Neural progenitor cell (in vitro differentiated cells): Measurements from ENCODE around the gene ATPAF2. TPM values are rescaled to one million over a fixed set of nuclear protein-coding genes. Genes with fewer than 3 reads are reported as not detected.

Experiments used
- DNase-seq: peaks from one replicate; pipeline ENCODE4 v3.0.0-alpha.2; 2016; ENCODE audit warnings: low spot score
- H2AFZ ChIP-seq: fragments of 200-600 bp; sonication (generic); replicated peaks from 2 replicates; pipeline ENCODE4 v1.6.1; 2016; ENCODE audit warnings: antibody characterized with exemption
- H3F3A ChIP-seq: fragments of 200-600 bp; sonication (generic); 2 replicates; pipeline ENCODE4 v1.6.1; 2016; ENCODE audit warnings: antibody characterized with exemption, low read depth
- H3K27ac ChIP-seq: fragments of 200-600 bp; sonication (generic); 2 replicates; pipeline ENCODE4 v1.5.1; 2016; ENCODE audit warnings: mild to moderate bottlenecking
- H3K27me3 ChIP-seq: fragments of 200-600 bp; sonication (generic); 2 replicates; pipeline ENCODE4 v1.6.1; 2016; ENCODE audit warnings: mild to moderate bottlenecking, moderate library complexity
- H3K36me3 ChIP-seq: fragments of 200-600 bp; sonication (generic); 2 replicates; pipeline ENCODE4 v1.5.1; 2016
- H3K4me1 ChIP-seq: fragments of 200-600 bp; sonication (generic); 2 replicates; pipeline ENCODE4 v1.6.1; 2016; ENCODE audit warnings: mixed run types
- H3K4me2 ChIP-seq: fragments of 200-600 bp; sonication (generic); 2 replicates; pipeline ENCODE4 v1.6.1; 2016
- H3K4me3 ChIP-seq: fragments of 200-600 bp; sonication (generic); 2 replicates; pipeline ENCODE4 v1.5.1; 2016
- H3K79me2 ChIP-seq: fragments of 200-600 bp; sonication (generic); 2 replicates; pipeline ENCODE4 v1.6.1; 2016; ENCODE audit warnings: low read depth
- H3K9ac ChIP-seq: fragments of 200-600 bp; sonication (generic); 2 replicates; pipeline ENCODE4 v1.6.1; 2016
- H3K9me3 ChIP-seq: fragments of 200-600 bp; sonication (generic); 2 replicates; pipeline ENCODE4 v1.5.1; 2016; ENCODE audit warnings: low read depth
- H4K20me1 ChIP-seq: fragments of 200-600 bp; sonication (generic); 2 replicates; pipeline ENCODE4 v1.6.1; 2016; ENCODE audit warnings: low read depth
- H3K27ac Mint-ChIP-seq: 3 replicates; pipeline ENCODE4 v1.8.0; 2021; ENCODE audit warnings: mixed read lengths
- H3K27me3 Mint-ChIP-seq: 2 replicates; pipeline ENCODE4 v1.8.0; 2022; ENCODE audit warnings: low read depth, mild to moderate bottlenecking, inconsistent platforms, moderate library complexity, mixed read lengths; ENCODE audit not compliant: insufficient read depth
- H3K36me3 Mint-ChIP-seq: 3 replicates; pipeline ENCODE4 v1.8.0; 2021; ENCODE audit warnings: mixed read lengths
- H3K4me1 Mint-ChIP-seq: 3 replicates; pipeline ENCODE4 v1.8.0; 2021; ENCODE audit warnings: mixed read lengths
- H3K4me3 Mint-ChIP-seq: 3 replicates; pipeline ENCODE4 v1.8.0; 2021; ENCODE audit warnings: mild to moderate bottlenecking, moderate library complexity, mixed read lengths
- H3K9me3 Mint-ChIP-seq: 3 replicates; pipeline ENCODE4 v1.8.0; 2020; ENCODE audit warnings: mixed read lengths
- EZH2 ChIP-seq: fragments of 200-600 bp; sonication (generic); IDR thresholded peaks from 2 replicates; pipeline ENCODE4 v1.6.1; 2017; ENCODE audit warnings: antibody characterized with exemption, mild to moderate bottlenecking, moderate library complexity
- EZH2phosphoT487 ChIP-seq: fragments of 200-600 bp; sonication (generic); IDR thresholded peaks from 2 replicates; pipeline ENCODE4 v1.6.1; 2017; ENCODE audit warnings: antibody characterized with exemption
- total RNA-seq: library from RNA; depleted of rRNA; stranded (reverse); fragments of >200 nt; gene quantifications from 2 replicates; pipeline ENCODE4 v1.2.3, GENCODE V29; 2015; ENCODE audit warnings: low replicate concordance
- TF ChIP-seq, protein P1 (sequence below): fragments of 200-600 bp; sonication (generic); IDR thresholded peaks from 2 replicates; pipeline ENCODE4 v1.5.1; 2017; ENCODE audit warnings: antibody characterized with exemption, mild to moderate bottlenecking

Gene ATPAF2
- total RNA-seq, 1 donor from 2014 or later = 9.6 TPM

DNA sequence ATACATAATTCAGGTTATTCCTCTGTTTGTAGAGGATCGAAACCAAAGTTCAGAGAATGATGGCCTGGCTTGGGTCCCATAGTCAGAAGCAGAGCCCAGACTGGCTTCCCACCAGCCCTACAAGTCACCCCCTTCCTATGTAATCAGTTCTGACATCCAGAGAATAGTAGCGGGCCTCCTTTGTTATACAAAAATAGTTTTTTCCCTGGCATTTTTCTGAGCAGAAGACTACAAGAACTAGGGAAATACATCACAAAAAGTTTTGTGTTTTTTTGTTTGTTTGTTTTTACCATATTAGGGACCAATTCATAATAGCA lies 19.2 kb downstream of the ATPAF2 start:
- H3K4me2 ChIP-seq = no peak overlapping the region
- H2AFZ ChIP-seq = no peak overlapping the region
- TF ChIP-seq EZH2phosphoT487 (no peak), EZH2 (no peak)
- TF ChIP-seq, protein P1, sequence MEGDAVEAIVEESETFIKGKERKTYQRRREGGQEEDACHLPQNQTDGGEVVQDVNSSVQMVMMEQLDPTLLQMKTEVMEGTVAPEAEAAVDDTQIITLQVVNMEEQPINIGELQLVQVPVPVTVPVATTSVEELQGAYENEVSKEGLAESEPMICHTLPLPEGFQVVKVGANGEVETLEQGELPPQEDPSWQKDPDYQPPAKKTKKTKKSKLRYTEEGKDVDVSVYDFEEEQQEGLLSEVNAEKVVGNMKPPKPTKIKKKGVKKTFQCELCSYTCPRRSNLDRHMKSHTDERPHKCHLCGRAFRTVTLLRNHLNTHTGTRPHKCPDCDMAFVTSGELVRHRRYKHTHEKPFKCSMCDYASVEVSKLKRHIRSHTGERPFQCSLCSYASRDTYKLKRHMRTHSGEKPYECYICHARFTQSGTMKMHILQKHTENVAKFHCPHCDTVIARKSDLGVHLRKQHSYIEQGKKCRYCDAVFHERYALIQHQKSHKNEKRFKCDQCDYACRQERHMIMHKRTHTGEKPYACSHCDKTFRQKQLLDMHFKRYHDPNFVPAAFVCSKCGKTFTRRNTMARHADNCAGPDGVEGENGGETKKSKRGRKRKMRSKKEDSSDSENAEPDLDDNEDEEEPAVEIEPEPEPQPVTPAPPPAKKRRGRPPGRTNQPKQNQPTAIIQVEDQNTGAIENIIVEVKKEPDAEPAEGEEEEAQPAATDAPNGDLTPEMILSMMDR = no peak
- no peak overlapping the region for H3K27ac ChIP-seq
- peaks cover 2% of the 10 kb centered on the region for H3K27me3 Mint-ChIP-seq
- H3K4me3 Mint-ChIP-seq = no peak overlapping the region
- H4K20me1 ChIP-seq = no peaks in the 10 kb centered on the region
- no peak overlapping the region for H3K9ac ChIP-seq
- no peaks in the 10 kb centered on the region for H3K9me3 ChIP-seq
- H3K9me3 Mint-ChIP-seq = no peaks in the 10 kb centered on the region
- peaks cover 4% of the 10 kb centered on the region for H3K36me3 Mint-ChIP-seq
- no peaks in the 10 kb centered on the region for H3F3A ChIP-seq
- H3K79me2 ChIP-seq = no peaks in the 10 kb centered on the region
- no peaks in the 10 kb centered on the region for H3K4me1 ChIP-seq
- H3K27me3 ChIP-seq = no peaks in the 10 kb centered on the region
- no peak for DNase-seq
- peaks cover 9% of the 10 kb centered on the region for H3K4me1 Mint-ChIP-seq
- no peak overlapping the region for H3K4me3 ChIP-seq
- H3K36me3 ChIP-seq = no peaks in the 10 kb centered on the region
- no peak overlapping the region for H3K27ac Mint-ChIP-seq

DNA sequence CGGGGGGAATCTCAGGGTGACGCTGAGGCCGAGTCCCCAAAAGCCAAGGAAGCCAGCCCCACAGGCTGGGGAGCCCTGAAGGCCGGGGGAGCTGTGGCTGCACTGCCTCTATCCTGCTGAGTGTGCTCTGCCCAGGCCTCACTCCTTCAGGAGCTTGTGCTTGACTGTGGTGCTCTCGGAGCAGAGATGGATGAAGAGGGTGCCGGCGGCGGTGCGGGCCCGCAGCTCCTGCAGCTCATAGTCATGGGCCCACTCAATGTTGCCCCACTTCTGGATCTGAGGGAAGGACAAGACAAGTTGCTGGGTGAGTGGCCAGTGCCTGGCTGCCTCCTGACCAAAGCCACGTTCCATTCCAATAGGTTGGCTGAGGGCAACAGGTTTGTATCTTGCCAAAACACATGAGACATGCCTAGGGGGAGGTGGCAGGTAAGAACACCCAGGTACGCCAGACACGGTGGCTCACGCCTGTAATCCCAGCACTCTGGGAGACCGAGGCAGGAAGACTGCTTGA lies 20.5 kb downstream of the ATPAF2 start:
- no peaks in the 10 kb centered on the region for H3K9me3 Mint-ChIP-seq
- no peaks in the 10 kb centered on the region for H3F3A ChIP-seq
- H3K27me3 ChIP-seq = no peaks in the 10 kb centered on the region
- H3K27ac Mint-ChIP-seq = no peak overlapping the region
- H2AFZ ChIP-seq = no peak overlapping the region
- H3K9me3 ChIP-seq = no peaks in the 10 kb centered on the region
- peaks cover 4% of the 10 kb centered on the region for H3K36me3 Mint-ChIP-seq
- H3K36me3 ChIP-seq = no peaks in the 10 kb centered on the region
- no peaks in the 10 kb centered on the region for H4K20me1 ChIP-seq
- TF ChIP-seq, protein P1 = no peak
- no peak for TF ChIP-seq EZH2phosphoT487
- TF ChIP-seq EZH2 = no peak
- H3K9ac ChIP-seq = no peak overlapping the region
- no peaks in the 10 kb centered on the region for H3K79me2 ChIP-seq
- no peak overlapping the region for H3K4me3 Mint-ChIP-seq
- H3K4me1 ChIP-seq = no peaks in the 10 kb centered on the region
- peaks cover 9% of the 10 kb centered on the region for H3K4me1 Mint-ChIP-seq
- no peak overlapping the region for H3K4me2 ChIP-seq
- no peak overlapping the region for H3K4me3 ChIP-seq
- H3K27ac ChIP-seq = no peak overlapping the region
- DNase-seq = no peak
- H3K27me3 Mint-ChIP-seq = peaks cover 2% of the 10 kb centered on the region

DNA sequence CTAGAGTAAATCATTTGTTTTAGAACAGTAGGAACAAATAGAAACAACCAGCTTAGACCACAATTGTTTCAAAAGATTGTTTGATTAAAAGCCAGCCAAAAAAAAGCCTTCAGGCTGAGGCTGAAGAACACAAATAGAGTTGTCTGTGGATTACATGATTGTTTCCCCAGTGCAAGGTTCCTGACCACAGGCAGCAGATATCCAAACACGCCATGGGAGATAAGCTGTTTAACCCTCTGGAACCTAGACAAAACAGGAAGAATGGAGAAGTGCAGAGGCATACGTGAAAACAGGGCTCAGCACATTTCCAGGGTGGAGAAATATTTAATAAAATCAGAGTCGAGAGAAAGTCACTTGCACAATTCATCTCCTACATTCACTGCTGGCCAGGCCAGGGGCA lies 21.0 kb downstream of the ATPAF2 start:
- H3K4me3 Mint-ChIP-seq = no peak overlapping the region
- Histone ChIP-seq H3F3A (no peaks in the 10 kb centered on the region), H3K27ac (no peak overlapping the region), H3K4me2 (no peak overlapping the region), H3K4me1 (no peaks in the 10 kb centered on the region), H4K20me1 (no peaks in the 10 kb centered on the region), H3K9me3 (no peaks in the 10 kb centered on the region), H3K4me3 (no peak overlapping the region), H3K27me3 (no peaks in the 10 kb centered on the region), H3K36me3 (no peaks in the 10 kb centered on the region), H3K79me2 (no peaks in the 10 kb centered on the region), H3K9ac (no peak overlapping the region), H2AFZ (no peak overlapping the region)
- TF ChIP-seq EZH2 (no peak), EZH2phosphoT487 (no peak)
- TF ChIP-seq, protein P1 = no peak
- peaks cover 2% of the 10 kb centered on the region for H3K27me3 Mint-ChIP-seq
- H3K27ac Mint-ChIP-seq = no peak overlapping the region
- H3K9me3 Mint-ChIP-seq = no peaks in the 10 kb centered on the region
- peaks cover 9% of the 10 kb centered on the region for H3K4me1 Mint-ChIP-seq
- DNase-seq = no peak
- peaks cover 4% of the 10 kb centered on the region for H3K36me3 Mint-ChIP-seq
